LoVo (cell line): ENCODE results near the gene RUNX1.
"Not testable (repeated sequence)": the region's sequence is repeated elsewhere in the genome, so short reads cannot be mapped to it uniquely, and the experiment has no call there.

Experiments
- DNase-seq: peaks from one replicate; pipeline ENCODE4 v3.0.0-alpha.2; 2016; ENCODE audit warnings: low spot score

Gene RUNX1

DNA sequence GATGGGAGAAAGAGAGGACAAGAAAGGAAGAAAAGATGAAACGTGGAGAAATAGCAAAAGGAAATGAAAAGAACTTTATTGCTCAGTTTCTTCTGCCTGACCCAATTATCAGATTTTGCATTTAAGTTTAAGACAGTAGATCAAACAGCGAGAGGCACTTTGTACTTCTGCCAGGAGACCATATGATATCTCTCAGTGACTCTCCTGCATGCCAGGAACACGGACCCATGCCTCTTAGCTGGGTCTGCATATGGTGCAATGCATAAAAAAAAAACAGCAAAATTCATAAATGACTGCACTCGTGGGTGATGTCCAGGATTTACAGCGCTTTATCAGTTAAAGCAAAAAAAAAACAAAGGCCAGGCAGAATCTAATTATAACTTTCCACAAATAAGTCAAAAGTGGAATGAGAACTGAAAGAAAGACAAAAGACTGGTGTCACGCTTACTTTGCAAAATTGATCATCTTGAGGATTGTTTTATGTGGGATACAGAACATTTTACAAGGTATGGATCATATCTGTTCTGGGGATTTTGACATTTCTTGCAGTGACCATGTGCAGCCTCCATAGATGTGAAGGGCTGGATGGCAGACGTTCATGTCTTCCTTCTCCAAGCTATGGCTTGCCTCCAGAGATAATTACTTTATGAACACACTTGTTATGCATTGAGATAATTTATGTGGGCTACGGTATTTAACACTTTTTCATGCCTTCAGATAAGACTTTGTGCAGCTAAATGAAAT is 79.5 kb downstream of the RUNX1 start:
- DNase-seq, result no peak

DNA sequence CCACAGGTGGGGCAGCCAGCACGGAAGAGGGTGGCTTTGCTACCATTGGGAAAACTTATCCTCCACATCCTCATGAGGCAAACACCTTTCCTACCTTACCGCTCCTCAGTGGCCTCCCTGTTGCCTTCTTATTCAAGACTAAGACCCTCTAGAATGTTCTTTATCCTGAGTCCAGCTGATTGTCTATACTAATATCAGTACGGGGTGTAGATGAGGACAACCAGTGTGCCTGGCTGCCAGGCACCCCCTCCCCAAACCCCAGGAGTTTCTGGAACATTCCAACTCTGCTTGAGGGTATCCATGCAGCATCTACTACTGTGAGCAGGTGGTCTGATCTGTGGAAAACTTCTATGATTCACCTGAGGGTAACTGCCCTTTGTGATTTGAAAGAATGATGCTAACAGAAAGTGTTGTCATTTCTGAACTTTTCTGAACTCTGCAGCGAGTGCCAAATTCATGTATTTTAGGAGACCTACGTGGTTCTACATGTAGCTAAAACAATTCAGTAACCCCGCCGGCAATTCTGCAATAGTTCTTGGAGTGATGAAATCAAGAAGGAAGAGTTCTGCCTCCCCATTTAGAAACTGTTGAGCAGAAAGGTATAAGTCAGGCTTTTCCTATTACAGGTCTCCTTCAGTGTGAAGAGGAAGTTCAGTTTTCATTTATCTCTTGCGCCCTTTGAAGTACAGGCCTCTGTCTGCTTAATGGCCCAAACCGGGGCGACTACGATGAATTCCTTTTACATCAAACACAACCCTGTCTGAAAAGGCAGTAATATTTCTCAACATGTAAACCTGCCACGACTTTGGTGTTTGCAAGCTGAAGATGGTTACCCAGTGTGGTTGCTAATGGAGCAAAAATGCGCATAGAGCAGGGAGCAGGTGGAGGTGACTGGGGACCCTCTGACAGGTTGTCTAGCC is 80.4 kb downstream of the RUNX1 start:
- DNase-seq, result no peak

DNA sequence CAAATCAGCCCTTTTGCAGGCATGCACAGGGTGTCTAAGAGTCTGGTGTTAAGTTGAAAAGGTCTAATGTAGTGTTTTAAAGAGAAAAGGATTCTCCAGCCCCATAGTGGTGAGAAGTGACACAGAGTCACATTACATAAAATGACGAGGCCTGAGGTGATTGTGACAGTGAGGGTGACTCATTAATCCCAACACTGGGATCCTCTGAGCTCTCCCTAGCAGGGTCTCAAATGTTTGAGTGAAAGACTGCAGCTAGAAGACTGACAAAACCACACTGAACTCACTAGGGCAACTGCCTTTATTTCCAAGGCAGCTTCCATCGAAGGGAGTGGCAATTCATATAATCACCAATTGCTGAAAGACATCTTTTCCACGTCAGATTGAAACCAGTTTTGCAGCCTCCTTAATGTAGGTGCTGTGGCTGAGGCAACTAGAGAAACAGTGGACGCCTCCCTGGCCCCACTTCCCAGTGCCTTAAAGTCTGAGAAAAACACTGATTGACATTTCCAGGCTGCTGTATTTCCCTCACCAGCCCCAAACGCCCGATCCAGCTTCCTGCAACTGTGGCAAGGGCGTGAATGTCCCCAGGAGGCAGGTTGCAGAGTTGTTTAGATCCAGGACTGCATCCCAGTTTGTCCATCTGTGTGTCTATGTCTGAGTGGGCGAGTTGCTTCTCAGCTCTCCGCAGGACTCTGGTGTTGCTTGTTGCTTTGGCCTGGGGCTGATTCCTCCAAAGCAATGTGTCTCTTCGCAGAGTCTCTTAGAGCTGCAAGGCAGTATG is 81.4 kb downstream of the RUNX1 start:
- DNase-seq, result no peak

DNA sequence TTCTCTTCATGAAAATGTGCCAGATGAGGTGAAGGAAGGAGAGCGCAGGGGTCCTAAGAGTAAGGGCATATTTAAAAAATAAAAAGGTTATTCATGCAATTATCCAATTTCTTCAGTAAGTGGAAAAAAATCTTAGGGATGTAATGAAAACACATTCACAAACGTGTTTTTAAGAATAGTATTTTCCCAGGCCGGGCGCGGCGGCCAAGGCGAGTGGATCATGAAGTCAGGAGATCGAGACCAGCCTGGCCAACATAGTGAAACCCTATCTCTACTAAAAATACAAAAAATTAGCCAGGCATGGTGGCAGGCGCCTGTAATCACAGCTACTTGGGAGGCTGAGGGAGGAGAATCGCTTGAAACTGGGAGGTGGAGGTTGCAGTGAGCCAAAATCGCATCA is 82.2 kb downstream of the RUNX1 start:
- not testable (repeated sequence) for DNase-seq

DNA sequence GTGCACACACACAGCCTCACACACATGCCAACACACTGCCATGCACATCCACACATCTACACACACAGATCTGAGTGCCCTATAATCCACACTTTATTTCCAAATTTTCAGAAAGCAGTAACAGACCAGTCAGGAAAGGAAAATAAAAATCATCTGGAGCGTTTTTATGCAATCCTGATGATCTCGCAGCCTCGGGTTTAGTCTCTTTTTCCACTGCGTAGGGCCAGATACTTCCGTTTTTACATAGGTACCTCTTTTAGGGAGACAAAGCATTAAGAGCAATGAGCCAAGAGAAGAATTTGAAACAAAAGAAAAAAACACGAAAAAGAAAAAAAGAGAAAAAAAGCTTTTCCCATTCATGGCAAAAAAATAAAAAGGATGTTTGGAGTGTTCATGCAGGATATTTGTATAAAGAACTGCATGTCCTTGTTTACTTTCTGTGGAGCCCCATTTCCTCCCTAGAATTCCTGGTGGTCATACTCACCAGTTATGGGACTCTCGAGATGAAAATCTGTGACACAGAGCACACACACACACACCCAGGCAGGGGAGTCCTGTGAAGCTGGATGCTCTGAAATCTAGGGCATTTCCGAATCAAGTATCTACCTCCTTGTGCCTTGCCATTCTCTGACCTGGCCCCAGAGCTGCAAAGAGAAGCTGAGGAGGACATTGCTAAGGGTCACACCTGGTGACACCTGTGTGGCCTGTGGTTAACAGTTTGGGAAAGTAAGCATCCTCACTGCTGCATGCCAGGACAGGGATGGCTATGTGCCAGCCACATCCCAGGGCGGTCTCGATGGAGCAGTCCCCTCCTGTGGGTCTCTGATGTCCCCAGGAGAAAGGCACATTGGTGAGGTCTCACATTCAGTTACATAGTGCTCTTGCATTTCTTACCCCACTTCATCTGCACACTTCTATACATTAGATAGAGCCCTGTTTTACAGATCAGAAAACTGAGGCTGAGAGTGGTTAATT is 83.6 kb downstream of the RUNX1 start:
- DNase-seq, result no peak

DNA sequence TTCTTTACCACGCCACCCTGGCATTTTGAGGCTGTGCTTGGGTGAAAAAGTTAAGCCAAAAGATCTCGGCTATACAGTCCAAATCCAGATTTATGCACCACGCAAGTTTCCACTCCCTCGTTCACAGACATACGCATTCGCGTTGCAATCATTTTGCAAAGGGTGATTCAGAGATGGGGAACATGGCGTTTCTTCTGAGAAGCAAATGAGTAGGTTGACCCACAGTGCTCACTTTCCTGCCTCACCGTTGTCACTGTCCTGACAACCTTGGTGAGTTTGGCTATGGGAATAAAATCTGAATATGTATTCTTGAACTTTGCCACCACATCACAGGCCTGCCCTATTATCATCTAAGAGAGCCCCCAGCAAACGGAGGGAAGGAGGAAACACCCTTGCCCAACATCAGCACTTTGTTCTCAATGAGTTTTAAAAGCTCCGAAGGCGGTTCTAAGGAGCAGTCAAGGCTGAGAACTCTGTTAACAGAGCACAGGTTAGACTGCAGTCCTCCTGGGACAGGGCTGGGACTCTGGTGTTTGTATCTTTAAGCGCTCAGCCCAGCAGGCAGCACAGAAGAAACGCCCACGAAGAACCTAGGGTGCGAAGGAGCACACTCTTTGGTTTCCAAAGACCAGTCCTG is 86.4 kb downstream of the RUNX1 start:
- no peak for DNase-seq

DNA sequence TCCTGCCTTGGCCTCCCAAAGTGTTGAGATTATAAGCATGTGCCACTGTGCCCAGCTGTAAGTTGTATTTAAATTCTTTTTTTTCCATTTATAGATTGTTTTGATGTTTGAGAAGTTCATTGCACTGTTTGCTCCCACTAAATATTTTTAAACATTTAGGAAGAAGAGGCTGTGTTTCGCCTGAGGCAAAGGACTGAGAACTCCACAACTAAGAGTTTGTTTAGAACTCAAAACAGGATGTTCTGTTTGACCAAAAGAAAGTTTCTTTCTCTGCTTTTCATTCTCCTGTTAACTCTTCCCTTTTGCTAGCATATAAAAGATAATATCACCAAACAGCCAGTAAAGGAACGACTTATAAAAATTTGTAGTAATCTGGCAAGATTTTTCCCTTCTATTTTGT is 87.0 kb downstream of the RUNX1 start:
- DNase-seq, result no peak

DNA sequence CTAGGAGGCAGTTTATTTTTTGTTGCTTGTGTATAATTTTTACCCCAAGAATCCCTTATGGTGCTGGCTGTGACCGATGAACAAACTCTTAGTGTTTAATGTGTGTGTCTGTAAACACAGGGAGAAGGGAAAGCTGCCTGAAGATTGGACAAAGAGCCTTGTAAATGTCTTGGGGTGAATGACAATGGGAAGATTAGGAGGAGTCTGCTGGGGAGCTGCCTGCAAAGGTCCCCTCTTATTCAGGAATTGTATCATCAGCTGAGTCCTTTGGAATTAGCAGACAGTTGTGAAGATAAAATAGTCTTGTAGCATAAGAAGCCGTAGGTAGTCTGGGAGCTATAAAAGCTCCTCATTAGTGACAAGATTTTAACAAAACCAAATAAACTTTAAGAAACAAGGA is 88.4 kb downstream of the RUNX1 start:
- DNase-seq, result no peak

DNA sequence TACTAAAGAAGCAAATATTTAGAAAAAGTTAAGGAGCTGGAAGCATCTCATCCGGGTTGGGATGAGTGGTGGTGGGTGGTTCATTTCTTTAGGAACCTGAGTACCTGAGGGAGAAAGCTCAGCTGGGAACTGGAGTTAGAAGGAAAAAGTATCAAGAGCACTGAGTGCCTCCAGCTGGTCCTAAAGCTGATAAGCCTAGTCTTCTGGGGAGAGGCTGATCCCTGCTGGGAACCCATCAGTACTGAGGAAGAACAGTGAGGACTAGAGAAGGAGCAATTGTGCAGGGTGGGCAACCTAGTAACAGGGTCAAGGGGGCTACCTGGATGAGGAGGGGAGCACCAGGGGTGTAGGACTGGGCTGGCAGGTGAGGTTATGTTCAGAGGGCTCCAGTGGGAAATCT is 89.5 kb downstream of the RUNX1 start:
- DNase-seq, result no peak

DNA sequence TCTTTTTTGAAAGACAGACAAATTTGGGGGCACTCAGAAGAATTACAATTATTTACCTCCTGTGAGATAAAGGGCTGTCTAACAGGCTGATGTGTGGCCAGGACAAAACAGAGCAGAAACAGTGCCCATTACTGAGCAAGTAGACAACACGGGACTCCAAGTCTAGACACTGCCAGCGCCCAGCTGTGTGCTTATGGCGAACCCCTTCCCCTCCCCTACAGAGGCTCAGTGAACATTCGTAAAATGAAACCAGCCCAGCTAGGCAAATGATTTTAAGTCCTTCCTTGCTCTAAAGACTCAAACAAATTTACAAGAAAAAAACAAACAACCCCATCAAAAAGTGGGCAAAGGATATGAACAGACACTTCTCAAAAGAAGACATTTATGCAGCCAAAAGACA is 91.1 kb downstream of the RUNX1 start:
- no peak for DNase-seq

DNA sequence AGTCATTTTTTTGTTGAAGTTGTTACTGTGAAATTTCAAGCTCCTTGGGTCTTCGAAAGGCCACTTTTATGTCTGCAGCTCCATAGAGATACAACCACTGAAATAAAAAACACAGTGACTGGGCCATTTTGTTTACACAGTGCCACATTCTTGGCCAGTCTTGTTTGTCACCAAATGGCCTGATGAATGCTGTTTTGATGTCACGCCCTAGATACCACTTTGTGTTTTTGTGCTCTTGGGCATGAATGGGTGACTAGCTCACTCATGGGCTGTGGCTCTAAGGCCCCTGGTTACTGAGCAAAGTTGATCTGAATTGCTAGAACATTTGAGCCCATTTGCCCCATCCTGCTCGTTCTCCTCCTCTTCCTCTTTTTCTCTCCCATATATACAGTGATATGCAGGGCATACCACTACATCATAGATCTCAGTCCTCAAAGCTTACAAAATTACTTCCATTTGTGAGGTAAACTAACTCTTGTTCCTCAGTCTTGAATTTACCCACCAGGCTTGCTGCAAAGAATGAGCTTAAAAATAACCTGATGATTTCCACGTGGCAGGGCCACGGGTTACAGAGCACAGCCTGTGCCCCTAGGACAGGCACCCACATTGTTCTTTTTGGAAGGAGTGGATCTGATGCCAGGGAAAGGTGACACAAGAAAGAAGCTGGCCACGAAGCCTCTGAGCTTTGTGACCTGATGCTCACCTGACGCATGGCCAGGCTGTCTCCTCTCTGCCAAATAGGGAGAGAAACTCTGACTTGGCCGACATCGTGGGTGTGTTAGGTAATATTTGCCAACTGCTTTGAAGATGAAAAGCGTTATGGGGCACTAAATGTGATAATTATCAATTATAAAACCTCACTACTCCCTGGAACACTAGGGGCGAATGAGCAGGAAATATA is 92.4 kb downstream of the RUNX1 start:
- DNase-seq, result peak; percentile 16

DNA sequence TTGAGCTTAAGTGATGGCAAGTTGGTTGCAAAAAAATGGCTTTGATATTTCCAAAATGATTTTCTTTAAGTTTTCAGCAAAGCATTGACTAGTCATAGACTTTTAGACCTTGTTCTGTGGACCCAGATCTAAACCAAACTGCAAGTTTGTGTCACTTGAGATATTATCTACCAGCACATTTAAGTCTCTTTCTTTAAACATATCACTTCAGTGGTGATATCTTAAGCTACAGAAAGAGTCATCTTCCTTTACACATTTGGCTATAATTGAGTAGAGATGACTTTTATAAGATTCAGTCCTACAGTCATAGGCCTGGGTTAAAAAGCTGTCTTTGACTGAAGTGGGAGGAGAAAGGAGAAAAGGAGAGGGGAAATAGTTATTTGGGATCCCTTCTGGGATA is 95.2 kb downstream of the RUNX1 start:
- no peak for DNase-seq

DNA sequence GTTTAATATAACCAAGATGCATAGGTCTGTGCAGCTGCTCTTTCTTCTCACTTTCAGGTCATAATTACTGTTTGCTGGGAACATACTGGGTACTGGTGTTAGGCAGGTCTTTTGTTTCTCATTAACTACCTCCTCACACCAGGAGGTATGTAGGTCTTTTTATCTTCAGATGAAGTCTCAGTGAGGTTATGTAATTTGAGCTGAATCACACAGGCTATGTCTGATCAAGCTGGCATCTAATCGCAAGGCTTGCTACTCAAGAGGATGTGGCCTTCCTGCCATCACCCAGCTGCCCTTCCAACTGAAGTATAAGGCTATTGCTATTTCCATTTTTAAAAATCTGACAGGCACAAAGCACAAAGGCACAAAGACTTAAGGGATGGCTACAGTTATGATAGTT is 96.4 kb downstream of the RUNX1 start:
- DNase-seq, result no peak

DNA sequence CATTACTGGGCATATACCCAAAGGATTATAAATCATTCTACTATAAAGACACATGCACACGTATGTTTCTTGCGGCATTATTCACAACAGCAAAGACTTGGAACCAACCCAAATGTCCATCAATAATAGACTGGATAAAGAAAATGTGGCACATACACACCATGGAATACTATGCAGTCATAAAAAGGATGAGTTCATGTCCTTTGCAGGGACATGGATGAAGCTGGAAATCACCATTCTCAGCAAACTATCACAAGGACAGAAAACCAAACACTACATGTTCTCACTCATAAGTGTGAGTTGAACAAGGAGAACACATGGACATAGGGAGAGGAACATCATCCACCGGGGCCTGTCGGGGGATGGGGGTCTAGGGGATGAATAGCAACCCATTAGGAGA is 97.2 kb downstream of the RUNX1 start:
- DNase-seq, result not testable (repeated sequence)

DNA sequence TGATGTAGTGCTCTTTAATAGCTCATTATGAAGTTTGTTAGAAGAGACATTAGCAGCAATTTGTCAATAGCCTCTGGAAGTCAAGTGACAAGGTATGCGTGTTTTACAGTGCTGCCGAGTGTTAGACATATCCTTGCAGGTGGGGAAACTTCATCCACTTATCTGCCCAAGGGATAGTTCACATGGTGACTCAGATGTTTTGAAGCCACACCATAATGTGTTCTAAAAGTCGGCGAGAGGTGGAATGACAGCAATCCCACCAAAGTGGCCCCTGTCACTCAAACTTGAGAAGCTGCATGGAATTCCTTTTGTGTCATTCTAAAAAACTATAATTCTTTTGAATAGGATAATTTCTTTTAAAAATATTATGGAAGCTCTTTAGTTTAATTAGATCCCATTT is 98.1 kb downstream of the RUNX1 start:
- no peak for DNase-seq

DNA sequence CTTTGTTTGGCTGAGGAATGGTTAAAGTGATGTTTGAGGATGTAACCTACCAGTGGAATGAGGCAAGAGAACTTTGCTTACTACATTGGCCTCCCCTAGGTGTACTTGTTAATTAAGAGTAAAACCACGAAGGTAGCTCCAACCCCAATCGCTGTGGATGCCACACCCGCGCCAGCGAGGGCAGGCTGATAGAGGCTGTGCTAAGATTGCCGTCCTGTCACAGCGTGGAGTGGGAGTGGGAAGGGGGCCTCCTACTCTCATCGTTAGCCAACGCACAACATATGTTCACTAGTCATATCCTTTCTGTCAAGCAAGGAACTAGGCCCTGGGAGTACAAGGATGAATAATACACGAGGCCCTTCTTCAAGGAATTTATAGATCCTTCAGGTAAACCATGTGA is 99.6 kb downstream of the RUNX1 start:
- DNase-seq, result no peak

DNA sequence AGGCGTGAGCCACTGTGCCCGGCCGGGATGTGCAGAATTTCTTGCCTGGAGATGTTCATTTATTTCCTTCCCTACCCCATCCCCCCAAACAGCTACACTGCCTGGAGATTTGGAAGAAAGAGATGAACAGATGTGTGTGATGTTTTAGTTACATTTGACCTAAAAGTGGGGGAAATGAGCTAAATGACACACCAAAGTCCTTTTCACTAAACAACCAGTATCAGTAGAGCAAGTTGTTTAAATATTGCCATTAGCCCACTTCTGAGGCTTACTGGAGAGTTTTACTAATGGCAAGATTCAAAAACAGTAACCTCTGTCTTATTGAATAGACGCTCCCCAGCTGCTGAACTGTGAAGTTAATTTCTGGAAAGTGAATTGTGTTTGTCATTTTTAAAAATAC is 100.1 kb downstream of the RUNX1 start:
- no peak for DNase-seq

DNA sequence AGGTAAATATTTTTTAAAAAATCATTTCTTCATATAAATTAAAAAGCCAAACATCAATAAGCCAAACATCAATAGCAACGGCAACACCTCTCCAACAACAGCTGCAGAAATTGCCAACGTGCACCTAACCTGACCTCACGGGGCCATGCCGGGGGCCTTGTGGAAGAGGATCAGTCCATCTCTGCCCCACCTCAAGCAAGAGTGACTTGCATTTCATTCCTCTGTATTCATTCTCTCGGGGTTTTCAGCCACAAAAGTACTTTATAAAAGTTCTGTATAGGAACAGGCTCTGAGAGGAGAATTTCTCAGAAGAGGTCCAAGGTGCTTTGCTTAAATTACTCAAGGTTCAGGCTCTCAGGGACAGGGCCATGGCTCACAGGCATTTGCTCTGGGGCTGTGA is 100.9 kb downstream of the RUNX1 start:
- DNase-seq, result no peak

DNA sequence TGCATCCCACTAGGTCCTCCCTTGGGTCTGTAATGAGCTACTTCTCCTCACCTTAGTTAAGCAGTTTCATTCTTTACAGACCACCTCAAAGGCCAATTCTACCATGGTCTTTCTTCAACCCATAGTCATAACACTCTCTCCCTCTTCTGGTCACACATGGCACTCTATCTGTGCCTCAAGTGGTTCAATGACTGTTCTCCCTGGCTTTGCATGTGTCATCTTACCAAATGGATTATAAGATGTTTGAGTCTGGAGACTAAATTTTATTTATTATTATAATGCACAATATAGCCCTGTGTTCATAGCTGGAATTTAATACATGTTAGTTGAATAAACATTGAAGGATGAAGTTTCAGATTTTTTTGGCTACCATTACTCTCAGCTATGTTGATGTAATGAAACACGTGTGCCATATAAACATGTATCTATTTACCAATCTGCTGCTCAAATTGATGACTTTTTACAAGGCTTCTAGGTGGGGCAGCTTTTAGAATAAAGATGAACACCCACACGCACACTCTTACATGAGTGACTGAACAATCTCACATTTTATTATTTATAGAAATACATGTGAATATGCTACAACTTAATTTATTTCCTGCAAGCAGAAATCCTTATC is 102.1 kb downstream of the RUNX1 start:
- DNase-seq, result no peak
